SU-DHL-6 (cell line): ENCODE data around the gene SLC22A23.

ENCODE experiments used
- EZH2phosphoT487 ChIP-seq: fragments of 200-600 bp; sonication (generic), shearing (Covaris generic); conservative IDR thresholded peaks from 2 replicates; pipeline ENCODE4 v1.6.1; 2018; ENCODE audit warnings: mild to moderate bottlenecking, antibody characterized with exemption, low read length, moderate library complexity, mixed read lengths
- TF ChIP-seq, protein P1 (sequence below): fragments of 200-600 bp; sonication (generic); IDR thresholded peaks from one replicate; pipeline ENCODE4 v1.5.1; 2017; ENCODE audit warnings: antibody characterized with exemption, mild to moderate bottlenecking, low read length, moderate library complexity; ENCODE audit not compliant: insufficient read depth, poor library complexity, severe bottlenecking

DNA sequence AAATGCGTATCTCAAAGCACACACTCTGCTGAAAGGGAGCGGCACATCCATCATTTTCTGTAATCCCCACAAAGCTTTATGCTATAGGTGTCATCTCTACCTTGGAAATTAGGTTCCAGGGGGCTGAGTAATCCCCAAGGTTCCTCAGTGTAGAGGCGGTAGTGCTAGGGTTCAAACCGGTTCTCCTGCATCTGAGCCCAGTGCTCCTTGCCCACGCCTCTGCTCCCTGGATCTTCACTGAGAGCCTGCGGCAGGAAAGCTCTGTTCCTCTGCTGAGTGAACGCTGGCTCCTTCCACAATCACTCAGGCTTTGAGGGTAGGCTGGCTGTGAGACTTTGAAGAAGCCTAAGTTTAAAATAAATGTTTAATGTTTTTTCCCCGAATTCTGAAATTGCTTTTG lies 24.9 kb downstream of the SLC22A23 start:
- TF ChIP-seq, protein P1, sequence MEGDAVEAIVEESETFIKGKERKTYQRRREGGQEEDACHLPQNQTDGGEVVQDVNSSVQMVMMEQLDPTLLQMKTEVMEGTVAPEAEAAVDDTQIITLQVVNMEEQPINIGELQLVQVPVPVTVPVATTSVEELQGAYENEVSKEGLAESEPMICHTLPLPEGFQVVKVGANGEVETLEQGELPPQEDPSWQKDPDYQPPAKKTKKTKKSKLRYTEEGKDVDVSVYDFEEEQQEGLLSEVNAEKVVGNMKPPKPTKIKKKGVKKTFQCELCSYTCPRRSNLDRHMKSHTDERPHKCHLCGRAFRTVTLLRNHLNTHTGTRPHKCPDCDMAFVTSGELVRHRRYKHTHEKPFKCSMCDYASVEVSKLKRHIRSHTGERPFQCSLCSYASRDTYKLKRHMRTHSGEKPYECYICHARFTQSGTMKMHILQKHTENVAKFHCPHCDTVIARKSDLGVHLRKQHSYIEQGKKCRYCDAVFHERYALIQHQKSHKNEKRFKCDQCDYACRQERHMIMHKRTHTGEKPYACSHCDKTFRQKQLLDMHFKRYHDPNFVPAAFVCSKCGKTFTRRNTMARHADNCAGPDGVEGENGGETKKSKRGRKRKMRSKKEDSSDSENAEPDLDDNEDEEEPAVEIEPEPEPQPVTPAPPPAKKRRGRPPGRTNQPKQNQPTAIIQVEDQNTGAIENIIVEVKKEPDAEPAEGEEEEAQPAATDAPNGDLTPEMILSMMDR: no peak
- TF ChIP-seq EZH2phosphoT487: no peak
